IMR-90 (cell line): ENCODE results near the gene KDM4B. TPM values are rescaled to one million over a fixed set of nuclear protein-coding genes. Genes with fewer than 3 reads are reported as not detected.
"Not testable (repeated sequence)": the region's sequence is repeated elsewhere in the genome, so short reads cannot be mapped to it uniquely, and the experiment has no call there.

ENCODE experiments used
- ATAC-seq: fragments of 200-7000 bp; cut with Tn5 transposase; 2 replicates; pipeline ENCODE4 v1.9.1; 2020; ENCODE audit warnings: low read depth, mild to moderate bottlenecking, moderate library complexity
- BruUV-seq: library from RNA; stranded (reverse); fragments of 400-500 nt; replicated peaks from 2 replicates; lab custom pipeline; 2021; lab: Mats Ljungman, UMichigan
- CTCF ChIA-PET: fragments of 300-600 bp; formaldehyde crosslinking; extraction: SDS; loops from one replicate; lab custom pipeline; 2021; ENCODE audit warnings: antibody characterized with exemption; lab: Yijun Ruan, JAX
- POLR2A ChIA-PET: fragments of 300-600 bp; sonication (Branson Sonifier 250); formaldehyde crosslinking; loops from one replicate; lab custom pipeline; 2022; ENCODE audit warnings: antibody characterized with exemption; ENCODE audit not compliant: unreplicated experiment; lab: Charles Lee
- DNase-seq: peaks from one replicate; pipeline ENCODE4 v3.0.0; 2013
- H2AFZ ChIP-seq: replicated peaks from 2 replicates; pipeline ENCODE3; 2013; ENCODE audit warnings: low read length, mild to moderate bottlenecking; ENCODE audit not compliant: poor library complexity
- H2AK5ac ChIP-seq: 2 replicates; pipeline ENCODE4 v1.6.1; 2013; ENCODE audit warnings: low read depth, low read length, inconsistent platforms
- H2AK9ac ChIP-seq: replicated peaks from 2 replicates; pipeline ENCODE3; 2013; ENCODE audit warnings: mild to moderate bottlenecking, low read depth, low read length, moderate library complexity; ENCODE audit not compliant: poor library complexity
- H2BK120ac ChIP-seq: 2 replicates; pipeline ENCODE4 v1.6.1; 2013; ENCODE audit warnings: low read depth, low read length, inconsistent platforms
- H2BK15ac ChIP-seq: 3 replicates; pipeline ENCODE4 v1.6.1; 2013; ENCODE audit warnings: low read depth, low read length, inconsistent platforms
- H2BK20ac ChIP-seq: 2 replicates; pipeline ENCODE4 v1.6.1; 2013; ENCODE audit warnings: low read depth, mild to moderate bottlenecking, inconsistent platforms, low read length, moderate library complexity
- H2BK5ac ChIP-seq: 2 replicates; pipeline ENCODE4 v1.6.1; 2013; ENCODE audit warnings: mild to moderate bottlenecking, low read depth, low read length, inconsistent platforms; ENCODE audit not compliant: poor library complexity, severe bottlenecking
- H3K14ac ChIP-seq: replicated peaks from 2 replicates; pipeline ENCODE4 v1.6.1; 2013; ENCODE audit warnings: low read depth, low read length, inconsistent platforms
- H3K18ac ChIP-seq: 2 replicates; pipeline ENCODE4 v1.6.1; 2013; ENCODE audit warnings: low read depth, low read length, control low read depth
- H3K23ac ChIP-seq: 2 replicates; pipeline ENCODE4 v1.6.1; 2013; ENCODE audit warnings: low read depth, low read length, inconsistent platforms
- H3K27ac ChIP-seq: 2 replicates; pipeline ENCODE4 v1.5.1; 2013; ENCODE audit warnings: mild to moderate bottlenecking, control low read depth, low read length; ENCODE audit not compliant: insufficient read depth
- H3K27me3 ChIP-seq: 2 replicates; pipeline ENCODE4 v1.6.1; 2013; ENCODE audit warnings: low read length; ENCODE audit not compliant: control insufficient read depth, insufficient read depth
- H3K36me3 ChIP-seq: 2 replicates; pipeline ENCODE4 v1.6.1; 2013; ENCODE audit warnings: low read length, mixed read lengths; ENCODE audit not compliant: control insufficient read depth, insufficient read depth
- H3K4ac ChIP-seq: 2 replicates; pipeline ENCODE4 v1.6.1; 2013; ENCODE audit warnings: low read depth, low read length, inconsistent platforms
- H3K4me1 ChIP-seq: 2 replicates; pipeline ENCODE4 v1.6.1; 2013; ENCODE audit warnings: low read length, mixed read lengths; ENCODE audit not compliant: control insufficient read depth, insufficient read depth
- H3K4me2 ChIP-seq: 2 replicates; pipeline ENCODE4 v1.6.1; 2013; ENCODE audit warnings: low read depth, mild to moderate bottlenecking, control low read depth, low read length, moderate library complexity
- H3K4me3 ChIP-seq: 2 replicates; pipeline ENCODE4 v1.5.1; 2013; ENCODE audit warnings: low read depth, mild to moderate bottlenecking, control low read depth, low read length, moderate library complexity; ENCODE audit not compliant: insufficient read depth
- H3K56ac ChIP-seq: 2 replicates; pipeline ENCODE4 v1.6.1; 2013; ENCODE audit warnings: low read length, inconsistent platforms; ENCODE audit not compliant: insufficient read depth; ENCODE audit errors: extremely low read depth
- H3K79me1 ChIP-seq, 2 experiments: 2 replicates each; pipeline ENCODE4 v1.6.1; 2013; ENCODE audit warnings: low read length in 2 of 2, inconsistent platforms in 1 of 2, low read depth in 1 of 2
- H3K9ac ChIP-seq: 2 replicates; pipeline ENCODE4 v1.6.1; 2013; ENCODE audit warnings: low read depth, low read length, control low read depth
- H3K9me1 ChIP-seq: 2 replicates; pipeline ENCODE4 v1.6.1; 2013; ENCODE audit warnings: low read length, inconsistent platforms; ENCODE audit not compliant: insufficient read depth
- H3K9me3 ChIP-seq: 2 replicates; pipeline ENCODE4 v1.6.1; 2013; ENCODE audit warnings: low read length; ENCODE audit not compliant: control insufficient read depth, insufficient read depth
- H4K20me1 ChIP-seq: 2 replicates; pipeline ENCODE4 v1.6.1; 2013; ENCODE audit warnings: low read length, inconsistent platforms; ENCODE audit not compliant: insufficient read depth
- H4K5ac ChIP-seq: 2 replicates; pipeline ENCODE4 v1.6.1; 2013; ENCODE audit warnings: mild to moderate bottlenecking, low read depth, low read length, control low read depth
- H4K8ac ChIP-seq, 2 experiments: 2 replicates each; pipeline ENCODE4 v1.6.1; 2013; ENCODE audit warnings: low read depth in 2 of 2, low read length in 2 of 2, control low read depth in 1 of 2, inconsistent platforms in 1 of 2
- H4K91ac ChIP-seq: 2 replicates; pipeline ENCODE4 v1.6.1; 2013; ENCODE audit warnings: low read depth, low read length, inconsistent platforms; ENCODE audit not compliant: insufficient read depth
- CEBPB ChIP-seq: IDR thresholded peaks from 2 replicates; pipeline ENCODE4 v1.6.1; 2012; ENCODE audit warnings: low read depth, low read length, improper control_type of control experiment
- WGBS, 2 experiments: methylation state at CpG; one replicate each; pipeline versions ENCODE4 v1.1.5 to v1.1.7; 2013; ENCODE audit warnings: missing lambda C conversion rate in 2 of 2; ENCODE audit not compliant: insufficient read length in 1 of 2; ENCODE audit errors: extremely low coverage in 2 of 2; 5-methylcytosine and 5-hydroxymethylcytosine counted together
- dilution Hi-C: fragments of 300-500 bp; cut with HindIII; formaldehyde crosslinking; loops from one replicate; pipeline ENCODE4 v1.14.3; 2018; ENCODE audit warnings: low sequenced_read_pairs; ENCODE audit not compliant: unreplicated experiment
- in situ Hi-C: fragments of 300-500 bp; cut with MboI; formaldehyde crosslinking; loops from 3 replicates; pipeline ENCODE4 v1.14.3; 2019; ENCODE audit warnings: low sequenced_read_pairs, inconsistent platforms, mixed read lengths
- intact Hi-C: fragments of 100-400 bp; cut with micrococcal nuclease; formaldehyde crosslinking; loops from 2 replicates; pipeline ENCODE4 v1.10.0; 2022
- polyA plus RNA-seq, 3 experiments: library from polyadenylated mRNA; depleted of rRNA; stranded (reverse); fragments of >200 nt; gene quantifications; 2 replicates each; pipeline ENCODE4 v1.2.3, GENCODE V29; 2012; ENCODE audit warnings: low replicate concordance in 1 of 3
- total RNA-seq: library from RNA; depleted of rRNA; stranded (reverse); fragments of >200 nt; gene quantifications from 2 replicates; pipeline ENCODE4 v1.2.3, GENCODE V29; 2012

KDM4B gene
- total and polyA plus RNA-seq, 2 of the 4 experiments (the other 2 are of a cell fraction) = 5.0 to 17.9 TPM

GRCh38 chr19:4975601-4976000 lies 6.7 kb downstream of the KDM4B start:
- dilution Hi-C loops, H3K9me3 ChIP-seq, H3K18ac ChIP-seq, H4K91ac ChIP-seq, H3K4me3 ChIP-seq, H2AK5ac ChIP-seq, BruUV-seq, H2BK20ac ChIP-seq, H2BK15ac ChIP-seq, H3K4me2 ChIP-seq, in situ Hi-C loops, H3K9ac ChIP-seq, H3K36me3 ChIP-seq, POLR2A ChIA-PET, H3K14ac ChIP-seq, H3K27me3 ChIP-seq, H3K23ac ChIP-seq, DNase-seq, H2BK120ac ChIP-seq, H2AFZ ChIP-seq, H2AK9ac ChIP-seq, H2BK5ac ChIP-seq, H4K8ac ChIP-seq, intact Hi-C loops, ATAC-seq, H4K5ac ChIP-seq, H3K56ac ChIP-seq: not testable (repeated sequence)
- Histone ChIP-seq H3K4ac (0 out of 2 replicates have a peak overlapping the region, but pooled peaks have one; percentile 85), H4K20me1 (peaks cover 83% of the 10 kb centered on the region), H3K9me1 (peaks cover 26% of the 10 kb centered on the region), H3K4me1 (peaks cover 44% of the 10 kb centered on the region), H3K79me1 (peaks cover 10 to 80% of the 10 kb centered on the region in 2 experiments; a peak in 3 of 4 replicates), H3K27ac (peak overlapping the region; percentile 17; the same call in 1 of the 2 replicates)
- CTCF ChIA-PET = interaction anchor here (0.6 to 1.0 kb wide), 2 partner anchors 26 to 30 kb away, joined by 4 to 6 read pairs; no protein-coding TSS in a partner anchor
- no CpG with 5 or more reads among the region's 13 CpGs for WGBS, 2 experiments
- 0 out of 2 replicates have a peak, but pooled peaks have one; percentile 6 for TF ChIP-seq CEBPB
